ENCODE data around the gene SYNPO2. TPM values are rescaled to one million over a fixed set of nuclear protein-coding genes. Genes with fewer than 3 reads are reported as not detected.

SYNPO2 gene
- total RNA-seq, 3 donors from 2014 or later (not counting 1 experiment from before 2014, with no cell fraction given): 0.18 to 0.85 (median 0.56) TPM

GRCh38 chr4:118979712-118980111, 91.1 kb downstream of the SYNPO2 start:
- intact Hi-C loops (cut with micrococcal nuclease): no loop called here
- ATAC-seq (no peak), DNase-seq (no peak)
- no peaks in the 10 kb centered on the region for H3K27me3 ChIP-seq (ENCODE audit: control insufficient read depth, insufficient read depth, low read length)
- Mint-ChIP-seq H3K4me1 (no peaks in the 10 kb centered on the region), H3K27me3 (ENCODE audit: low read depth in 2 of 2) (peaks cover 11 to 13% of the 10 kb centered on the region in 2 donors), H3K9me3 (no peaks in the 10 kb centered on the region), H3K4me3 (no peak overlapping the region), H3K36me3 (no peaks in the 10 kb centered on the region), H3K27ac (no peak overlapping the region)
- H3K36me3 ChIP-seq (ENCODE audit: control insufficient read depth, insufficient read depth, low read length): no peaks in the 10 kb centered on the region
- no peak overlapping the region for H3K27ac ChIP-seq (ENCODE audit: low read length)
- H3K9me3 ChIP-seq (ENCODE audit: control insufficient read depth, insufficient read depth, low read length): no peaks in the 10 kb centered on the region
- no peak for TF ChIP-seq CTCF (IDR thresholded peaks at IDR 0.05)
- WGBS (ENCODE audit: insufficient coverage): 91% methylated on average over 2 of the region's 3 CpGs
- H3K4me1 ChIP-seq (ENCODE audit: control insufficient read depth, insufficient read depth, low read length): no peaks in the 10 kb centered on the region
- H3K4me3 ChIP-seq (ENCODE audit: low read length): no peak overlapping the region

DNA sequence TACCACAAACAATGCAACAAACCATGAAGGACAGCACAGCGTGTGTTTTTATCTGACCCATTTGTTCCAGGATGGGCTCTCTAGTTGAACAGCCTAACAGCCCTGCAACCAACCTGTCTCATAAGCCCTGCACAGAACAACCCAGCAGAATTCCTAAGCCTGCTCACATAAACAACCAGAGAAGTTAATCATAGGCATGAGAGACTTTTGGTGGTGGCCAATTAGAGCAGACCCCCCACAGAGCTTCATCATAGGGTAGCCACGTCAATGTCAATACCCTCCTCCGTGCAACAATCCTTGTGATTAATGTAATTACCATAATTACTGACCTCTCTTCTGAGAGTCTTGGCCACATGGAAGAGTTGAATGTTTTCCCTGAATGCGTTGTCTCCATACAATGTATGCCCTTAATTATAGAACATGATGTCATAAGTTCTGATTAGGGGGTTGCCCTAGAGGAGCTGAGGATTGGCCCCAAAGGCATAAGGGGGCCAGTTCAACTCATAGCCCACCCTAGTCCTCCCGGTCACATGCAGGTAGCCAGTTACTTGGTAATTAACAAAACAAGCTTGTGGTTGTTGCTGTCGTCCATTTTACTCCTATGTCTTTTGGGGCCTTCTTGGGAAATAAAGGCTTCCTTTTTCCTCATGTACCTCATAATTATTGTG, 92.7 kb downstream of the SYNPO2 start:
- H3K27ac Mint-ChIP-seq: no peak overlapping the region

GRCh38 chr4:118981839-118982381, 93.3 kb downstream of the SYNPO2 start:
- ATAC-seq: peak; percentile 72 to 85 (median 76)

More for the DNA sequence above, 92.7 kb downstream of the SYNPO2 start:
- peaks cover 11 to 13% of the 10 kb centered on the region in 2 donors for H3K27me3 Mint-ChIP-seq (ENCODE audit: low read depth in 2 of 2)
- Histone ChIP-seq H3K4me3 (ENCODE audit: low read length) (no peak overlapping the region), H3K36me3 (ENCODE audit: control insufficient read depth, insufficient read depth, low read length) (no peaks in the 10 kb centered on the region), H3K27ac (ENCODE audit: low read length) (no peak overlapping the region), H3K9me3 (ENCODE audit: control insufficient read depth, insufficient read depth, low read length) (no peaks in the 10 kb centered on the region), H3K4me1 (ENCODE audit: control insufficient read depth, insufficient read depth, low read length) (no peaks in the 10 kb centered on the region), H3K27me3 (ENCODE audit: control insufficient read depth, insufficient read depth, low read length) (no peaks in the 10 kb centered on the region)
- TF ChIP-seq CTCF (IDR thresholded peaks at IDR 0.05): no peak
- no peak for ATAC-seq
- WGBS (ENCODE audit: insufficient coverage): 80% methylated on average over 6 of the region's 6 CpGs
- H3K36me3 Mint-ChIP-seq: no peaks in the 10 kb centered on the region
- H3K4me3 Mint-ChIP-seq: no peak overlapping the region
- no peaks in the 10 kb centered on the region for H3K9me3 Mint-ChIP-seq
- DNase-seq: no peak
- H3K4me1 Mint-ChIP-seq: no peaks in the 10 kb centered on the region
- intact Hi-C loops (cut with micrococcal nuclease): no loop called here

More at GRCh38 chr4:118981839-118982381, 93.3 kb downstream of the SYNPO2 start:
- H3K36me3 ChIP-seq (ENCODE audit: control insufficient read depth, insufficient read depth, low read length): no peaks in the 10 kb centered on the region
- peak; percentile 64 for TF ChIP-seq CTCF (IDR thresholded peaks at IDR 0.05)
- intact Hi-C loops (cut with micrococcal nuclease): loop anchor here (1.0 kb wide), 2 partner anchors 304 to 1067 kb away; no protein-coding TSS in a partner anchor
- H3K9me3 Mint-ChIP-seq: no peaks in the 10 kb centered on the region
- no peaks in the 10 kb centered on the region for H3K4me1 ChIP-seq (ENCODE audit: control insufficient read depth, insufficient read depth, low read length)
- H3K9me3 ChIP-seq (ENCODE audit: control insufficient read depth, insufficient read depth, low read length): no peaks in the 10 kb centered on the region
- DNase-seq: peak in 1 of 2 donors; percentile 70
- no peak overlapping the region for H3K4me3 ChIP-seq (ENCODE audit: low read length)
- no peaks in the 10 kb centered on the region for H3K36me3 Mint-ChIP-seq
- WGBS (ENCODE audit: insufficient coverage): 60% methylated on average over 5 of the region's 7 CpGs
- no peak overlapping the region for H3K4me3 Mint-ChIP-seq
- H3K27ac ChIP-seq (ENCODE audit: low read length): no peak overlapping the region
- no peaks in the 10 kb centered on the region for H3K4me1 Mint-ChIP-seq
- no peaks in the 10 kb centered on the region for H3K27me3 ChIP-seq (ENCODE audit: control insufficient read depth, insufficient read depth, low read length)
- peaks cover 11 to 13% of the 10 kb centered on the region in 2 donors for H3K27me3 Mint-ChIP-seq (ENCODE audit: low read depth in 2 of 2)
- no peak overlapping the region for H3K27ac Mint-ChIP-seq

All from natural killer cell (primary cell).